H1 (cell line): Measurements from ENCODE around the gene HMGB4.

Source experiments
- POLR2AphosphoS5 ChIP-seq: IDR thresholded peaks from 2 replicates; pipeline ENCODE4 v1.6.1; 2011; ENCODE audit warnings: low read depth, low read length
- SIX5 ChIP-seq: IDR thresholded peaks from 2 replicates; pipeline ENCODE4 v1.6.1; 2011; ENCODE audit warnings: mild to moderate bottlenecking, low read depth, low read length
- TF ChIP-seq, protein P1 (sequence below), 3 experiments: IDR thresholded peaks; 1 replicate in 2 of 3; 2 replicates in 1 of 3; pipeline versions ENCODE4 v1.5.1 to v1.6.1; 2011; ENCODE audit warnings: low read length in 3 of 3, mild to moderate bottlenecking in 3 of 3, inconsistent platforms in 2 of 3, low read depth in 1 of 3, moderate library complexity in 1 of 3; ENCODE audit not compliant: insufficient read depth in 1 of 3; ENCODE audit errors: control extremely low read depth in 1 of 3
- TF ChIP-seq, protein P2 (sequence below): IDR thresholded peaks from 2 replicates; pipeline ENCODE4 v1.6.1; 2012; ENCODE audit warnings: inconsistent platforms

DNA sequence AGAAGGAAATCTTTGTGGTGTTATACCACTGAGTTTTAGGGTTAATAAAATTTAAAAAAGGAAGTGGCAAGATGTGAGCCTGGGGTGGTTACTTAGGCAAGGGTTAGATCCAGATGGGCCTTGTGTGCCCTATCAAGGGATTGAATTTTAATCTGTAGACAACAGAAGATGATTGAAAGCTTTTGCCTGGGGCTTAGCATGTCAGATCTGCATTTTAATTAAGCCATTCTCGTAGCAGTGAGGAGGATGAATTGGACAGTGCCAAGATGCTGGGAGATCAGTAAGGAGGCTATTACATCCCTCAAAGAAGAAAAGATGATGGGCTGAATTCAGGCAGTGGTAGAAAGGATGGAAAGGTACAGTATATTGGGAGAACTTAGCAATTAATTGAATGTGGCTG, 42.3 kb downstream of the HMGB4 start:
- TF ChIP-seq POLR2AphosphoS5 (no peak), SIX5 (no peak)
- TF ChIP-seq, protein P1, sequence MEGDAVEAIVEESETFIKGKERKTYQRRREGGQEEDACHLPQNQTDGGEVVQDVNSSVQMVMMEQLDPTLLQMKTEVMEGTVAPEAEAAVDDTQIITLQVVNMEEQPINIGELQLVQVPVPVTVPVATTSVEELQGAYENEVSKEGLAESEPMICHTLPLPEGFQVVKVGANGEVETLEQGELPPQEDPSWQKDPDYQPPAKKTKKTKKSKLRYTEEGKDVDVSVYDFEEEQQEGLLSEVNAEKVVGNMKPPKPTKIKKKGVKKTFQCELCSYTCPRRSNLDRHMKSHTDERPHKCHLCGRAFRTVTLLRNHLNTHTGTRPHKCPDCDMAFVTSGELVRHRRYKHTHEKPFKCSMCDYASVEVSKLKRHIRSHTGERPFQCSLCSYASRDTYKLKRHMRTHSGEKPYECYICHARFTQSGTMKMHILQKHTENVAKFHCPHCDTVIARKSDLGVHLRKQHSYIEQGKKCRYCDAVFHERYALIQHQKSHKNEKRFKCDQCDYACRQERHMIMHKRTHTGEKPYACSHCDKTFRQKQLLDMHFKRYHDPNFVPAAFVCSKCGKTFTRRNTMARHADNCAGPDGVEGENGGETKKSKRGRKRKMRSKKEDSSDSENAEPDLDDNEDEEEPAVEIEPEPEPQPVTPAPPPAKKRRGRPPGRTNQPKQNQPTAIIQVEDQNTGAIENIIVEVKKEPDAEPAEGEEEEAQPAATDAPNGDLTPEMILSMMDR (IDR thresholded peaks at IDR 0.05; ENCODE audit: control extremely low read depth in 1 of 3, insufficient read depth in 1 of 3, low read depth in 1 of 3, low read length in 3 of 3), result no peak
- TF ChIP-seq, protein P2, sequence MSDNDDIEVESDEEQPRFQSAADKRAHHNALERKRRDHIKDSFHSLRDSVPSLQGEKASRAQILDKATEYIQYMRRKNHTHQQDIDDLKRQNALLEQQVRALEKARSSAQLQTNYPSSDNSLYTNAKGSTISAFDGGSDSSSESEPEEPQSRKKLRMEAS, result no peak
